DOHH2 (cell line): Measurements from ENCODE around the gene DRGX.

Experiments used
- H3F3A ChIP-seq: fragments of 200-600 bp; sonication (generic), shearing (Covaris generic); 2 replicates; pipeline ENCODE4 v1.6.0; 2016; ENCODE audit warnings: antibody characterized with exemption, mild to moderate bottlenecking; ENCODE audit not compliant: control insufficient read depth, insufficient read depth
- H3K27ac ChIP-seq: fragments of 200-600 bp; sonication (generic); 2 replicates; pipeline ENCODE4 v1.5.1; 2014; ENCODE audit warnings: low read depth, mild to moderate bottlenecking, low read length, moderate library complexity
- H3K27me3 ChIP-seq: fragments of 200-600 bp; sonication (generic); 2 replicates; pipeline ENCODE4 v1.6.1; 2014; ENCODE audit warnings: mild to moderate bottlenecking, low read length, mixed read lengths; ENCODE audit not compliant: control insufficient read depth
- H3K36me3 ChIP-seq: fragments of 200-600 bp; sonication (generic); 2 replicates; pipeline ENCODE4 v1.6.1; 2014; ENCODE audit warnings: mild to moderate bottlenecking, low read length, moderate library complexity, mixed read lengths; ENCODE audit not compliant: control insufficient read depth
- H3K4me1 ChIP-seq: fragments of 200-600 bp; sonication (generic); 2 replicates; pipeline ENCODE4 v1.6.1; 2014; ENCODE audit warnings: mild to moderate bottlenecking, low read length, mixed read lengths; ENCODE audit not compliant: control insufficient read depth
- H3K4me2 ChIP-seq: fragments of 200-600 bp; sonication (generic); 2 replicates; pipeline ENCODE4 v1.6.0; 2014; ENCODE audit warnings: mild to moderate bottlenecking, low read length, moderate library complexity
- H3K4me3 ChIP-seq: fragments of 200-600 bp; sonication (generic); 2 replicates; pipeline ENCODE4 v1.5.1; 2014; ENCODE audit warnings: mild to moderate bottlenecking, low read length, mixed read lengths
- H3K79me2 ChIP-seq: fragments of 200-600 bp; sonication (generic); 2 replicates; pipeline ENCODE4 v1.6.1; 2014; ENCODE audit warnings: mild to moderate bottlenecking, low read length, mixed read lengths; ENCODE audit not compliant: control insufficient read depth
- H3K9me2 ChIP-seq: fragments of 200-600 bp; sonication (generic); replicated peaks from 2 replicates; pipeline ENCODE4 v1.6.1; 2014; ENCODE audit warnings: mild to moderate bottlenecking, low read length, mixed read lengths; ENCODE audit not compliant: control insufficient read depth
- H3K9me3 ChIP-seq: fragments of 200-600 bp; sonication (generic); 2 replicates; pipeline ENCODE4 v1.6.1; 2014; ENCODE audit warnings: antibody characterized with exemption, low read length, mixed read lengths; ENCODE audit not compliant: control insufficient read depth, insufficient read depth
- H4K20me1 ChIP-seq: fragments of 200-600 bp; sonication (generic); 2 replicates; pipeline ENCODE4 v1.6.0; 2014; ENCODE audit warnings: low read depth, mild to moderate bottlenecking, antibody characterized with exemption, low read length, moderate library complexity; ENCODE audit not compliant: control insufficient read depth, insufficient read depth
- CTCF ChIP-seq: fragments of 200-600 bp; sonication (generic); IDR thresholded peaks from one replicate; pipeline ENCODE4 v1.5.1; 2014; ENCODE audit warnings: antibody characterized with exemption, mild to moderate bottlenecking, low read depth, low read length; ENCODE audit not compliant: poor library complexity, severe bottlenecking
- EZH2phosphoT487 ChIP-seq: fragments of 200-600 bp; sonication (generic); IDR thresholded peaks from 2 replicates; pipeline ENCODE4 v1.6.1; 2017; ENCODE audit warnings: borderline replicate concordance, mild to moderate bottlenecking, antibody characterized with exemption, low read length, moderate library complexity, mixed read lengths

DRGX gene

GRCh38 chr10:49415846-49416245 is 20.0 kb upstream of the DRGX start:
- Histone ChIP-seq H3K4me1 (no peaks in the 10 kb centered on the region), H3K9me3 (no peaks in the 10 kb centered on the region)

GRCh38 chr10:49415109-49415508 is 19.2 kb upstream of the DRGX start:
- Histone ChIP-seq H3K27ac (no peak overlapping the region), H3K36me3 (no peaks in the 10 kb centered on the region), H3K4me3 (no peak overlapping the region), H4K20me1 (no peaks in the 10 kb centered on the region), H3K27me3 (no peaks in the 10 kb centered on the region), H3F3A (no peaks in the 10 kb centered on the region), H3K9me2 (no peaks in the 10 kb centered on the region), H3K4me1 (no peaks in the 10 kb centered on the region), H3K9me3 (no peaks in the 10 kb centered on the region), H3K4me2 (no peak overlapping the region), H3K79me2 (no peaks in the 10 kb centered on the region)
- TF ChIP-seq CTCF (no peak), EZH2phosphoT487 (no peak)

More at GRCh38 chr10:49415846-49416245, 20.0 kb upstream of the DRGX start:
- no peaks in the 10 kb centered on the region for H3K36me3 ChIP-seq
- H3K9me2 ChIP-seq = no peaks in the 10 kb centered on the region
- H3K27me3 ChIP-seq = no peaks in the 10 kb centered on the region
- no peaks in the 10 kb centered on the region for H4K20me1 ChIP-seq
- no peak overlapping the region for H3K4me3 ChIP-seq
- H3K79me2 ChIP-seq = no peaks in the 10 kb centered on the region
- TF ChIP-seq EZH2phosphoT487 (no peak), CTCF (no peak)
- H3F3A ChIP-seq = no peaks in the 10 kb centered on the region
- no peak overlapping the region for H3K4me2 ChIP-seq
- H3K27ac ChIP-seq = no peak overlapping the region

GRCh38 chr10:49414496-49414895 is 18.6 kb upstream of the DRGX start:
- TF ChIP-seq EZH2phosphoT487 (no peak), CTCF (no peak)
- H3K9me3 ChIP-seq = no peaks in the 10 kb centered on the region
- no peaks in the 10 kb centered on the region for H3K9me2 ChIP-seq
- H3K4me1 ChIP-seq = no peaks in the 10 kb centered on the region
- H3K27ac ChIP-seq = no peak overlapping the region
- no peak overlapping the region for H3K4me2 ChIP-seq
- H3K4me3 ChIP-seq = no peak overlapping the region
- no peaks in the 10 kb centered on the region for H3K36me3 ChIP-seq
- H3K79me2 ChIP-seq = no peaks in the 10 kb centered on the region
- no peaks in the 10 kb centered on the region for H3F3A ChIP-seq
- H4K20me1 ChIP-seq = no peaks in the 10 kb centered on the region
- no peaks in the 10 kb centered on the region for H3K27me3 ChIP-seq

- H3K36me3 ChIP-seq = no peaks in the 10 kb centered on the region
- H3K9me3 ChIP-seq = no peaks in the 10 kb centered on the region
- H3K4me1 ChIP-seq = no peaks in the 10 kb centered on the region
- H3K4me3 ChIP-seq = no peak overlapping the region
- H3F3A ChIP-seq = no peaks in the 10 kb centered on the region
- H4K20me1 ChIP-seq = no peaks in the 10 kb centered on the region
- TF ChIP-seq EZH2phosphoT487 (no peak), CTCF (no peak)
- H3K79me2 ChIP-seq = no peaks in the 10 kb centered on the region
- H3K4me2 ChIP-seq = no peak overlapping the region
- no peaks in the 10 kb centered on the region for H3K9me2 ChIP-seq
- no peaks in the 10 kb centered on the region for H3K27me3 ChIP-seq
- no peak overlapping the region for H3K27ac ChIP-seq
Observed at GRCh38 chr10:49412571-49412970, 16.7 kb upstream of the DRGX start.
